Activated CD4-positive, alpha-beta memory T cell treated with anti-CD3 and anti-CD28 coated beads, Interleukin-2, amount 10 ng/mL, durations not matched to agents 7 days and 5 days (primary cell): ENCODE results near the gene TXNRD2. TPM values are rescaled to one million over a fixed set of nuclear protein-coding genes. Genes with fewer than 3 reads are reported as not detected.

Experiments
- CTCF ChIA-PET: fragments of 350-600 bp; sonication (Branson Sonifier 250); formaldehyde crosslinking; loops from one replicate; lab custom pipeline; 2021; ENCODE audit warnings: antibody characterized with exemption, inconsistent platforms; lab: Charles Lee
- POLR2A ChIA-PET: fragments of 350-600 bp; sonication (Branson Sonifier 250); formaldehyde crosslinking; loops from one replicate; lab custom pipeline; 2021; ENCODE audit warnings: antibody characterized with exemption; lab: Charles Lee
- DNase-seq: peaks from one replicate; pipeline ENCODE4 v3.0.0-alpha.2; 2020
- H3K27ac Mint-ChIP-seq: one replicate; pipeline ENCODE4 v1.8.0; 2021; ENCODE audit warnings: mild to moderate bottlenecking, mixed read lengths
- H3K27me3 Mint-ChIP-seq: one replicate; pipeline ENCODE4 v1.8.0; 2021; ENCODE audit warnings: mixed read lengths
- H3K36me3 Mint-ChIP-seq: one replicate; pipeline ENCODE4 v1.8.0; 2021; ENCODE audit warnings: low read depth, mixed read lengths
- H3K4me1 Mint-ChIP-seq: one replicate; pipeline ENCODE4 v1.8.0; 2021; ENCODE audit warnings: mixed read lengths
- H3K4me3 Mint-ChIP-seq: one replicate; pipeline ENCODE4 v1.8.0; 2021; ENCODE audit warnings: mild to moderate bottlenecking, mixed read lengths
- H3K9me3 Mint-ChIP-seq: one replicate; pipeline ENCODE4 v1.8.0; 2021; ENCODE audit warnings: mixed read lengths
- total RNA-seq, 2 experiments: library from RNA; stranded (reverse); gene quantifications; one replicate each; pipeline ENCODE4 v1.2.3, GENCODE V29; 2021

Gene TXNRD2
- total RNA-seq, 2 experiments from 2014 or later = 18.9 to 19.1 TPM

- H3K9me3 Mint-ChIP-seq = no peaks in the 10 kb centered on the region
- ChIA-PET CTCF (no interaction called here), POLR2A (no interaction called here)
- H3K4me1 Mint-ChIP-seq = peaks cover 13% of the 10 kb centered on the region
- DNase-seq = no peak
- H3K36me3 Mint-ChIP-seq = no peaks in the 10 kb centered on the region
- H3K4me3 Mint-ChIP-seq = no peak overlapping the region
- no peaks in the 10 kb centered on the region for H3K27me3 Mint-ChIP-seq
- no peak overlapping the region for H3K27ac Mint-ChIP-seq
Measured at GRCh38 chr22:19859861-19860510, 81.6 kb downstream of the TXNRD2 start.

GRCh38 chr22:19857382-19857781 is 84.2 kb downstream of the TXNRD2 start:
- H3K4me3 Mint-ChIP-seq = no peak overlapping the region
- no peak for DNase-seq
- H3K36me3 Mint-ChIP-seq = peaks cover 7% of the 10 kb centered on the region
- no peaks in the 10 kb centered on the region for H3K27me3 Mint-ChIP-seq
- CTCF ChIA-PET = no interaction called here
- H3K27ac Mint-ChIP-seq = no peak overlapping the region
- POLR2A ChIA-PET = no interaction called here
- peaks cover 31% of the 10 kb centered on the region for H3K4me1 Mint-ChIP-seq
- H3K9me3 Mint-ChIP-seq = no peaks in the 10 kb centered on the region

- peak; percentile 65 for DNase-seq
- H3K27ac Mint-ChIP-seq = peak overlapping the region; percentile 90
- no peaks in the 10 kb centered on the region for H3K9me3 Mint-ChIP-seq
- H3K4me3 Mint-ChIP-seq = peak overlapping the region; percentile 90
- POLR2A ChIA-PET = interaction anchor here (0.6 to 3.2 kb wide), 20 partner anchors 9 to 711 kb away, joined by 3 to 45 read pairs (median 4); partner anchors contain the start of genes CDC45, COMT, ESS2 and GP1BB
- peaks cover 36% of the 10 kb centered on the region for H3K4me1 Mint-ChIP-seq
- H3K36me3 Mint-ChIP-seq = peaks cover 14% of the 10 kb centered on the region
- CTCF ChIA-PET = interaction anchor here (0.9 to 1.9 kb wide), 4 partner anchors 11 to 125 kb away, joined by 3 to 5 read pairs (median 4); no protein-coding TSS in a partner anchor
- H3K27me3 Mint-ChIP-seq = no peaks in the 10 kb centered on the region
Measured at GRCh38 chr22:19855504-19856409, 85.9 kb downstream of the TXNRD2 start.

- POLR2A ChIA-PET = interaction anchor here (0.7 to 3.2 kb wide), 20 partner anchors 8 to 710 kb away, joined by 3 to 45 read pairs (median 4); partner anchors contain the start of genes CDC45, COMT, ESS2 and TXNRD2
- Mint-ChIP-seq H3K4me1 (peaks cover 36% of the 10 kb centered on the region), H3K27me3 (no peaks in the 10 kb centered on the region), H3K36me3 (peaks cover 16% of the 10 kb centered on the region), H3K4me3 (peak within 1 kb of the TSS; percentile 90), H3K9me3 (no peaks in the 10 kb centered on the region), H3K27ac (peak within 1 kb of the TSS; percentile 90)
- peak; percentile 96 for DNase-seq
- CTCF ChIA-PET = interaction anchor here (1.0 to 1.9 kb wide), 2 partner anchors 11 to 125 kb away, joined by 3 to 5 read pairs; no protein-coding TSS in a partner anchor
Measured at GRCh38 chr22:19854778-19855503, 86.7 kb downstream of the TXNRD2 start, which contains the start of the genes GNB1L and RTL10. GNB1L (minus strand) TSS chr22:19854874; CDS start chr22:19821355, 33,519 bp downstream. RTL10 (minus strand) TSS chr22:19854874; CDS start chr22:19852261, 2,613 bp downstream.

- peak; percentile 33 for DNase-seq
- Mint-ChIP-seq H3K27ac (peak overlapping the region; percentile 90), H3K4me3 (peak overlapping the region; percentile 90), H3K4me1 (peaks cover 36% of the 10 kb centered on the region), H3K36me3 (peaks cover 17% of the 10 kb centered on the region), H3K27me3 (no peaks in the 10 kb centered on the region), H3K9me3 (no peaks in the 10 kb centered on the region)
- CTCF ChIA-PET = no interaction called here
- POLR2A ChIA-PET = interaction anchor here (0.8 to 3.2 kb wide), 9 partner anchors 10 to 48 kb away, joined by 3 to 45 read pairs (median 7); no protein-coding TSS in a partner anchor
Measured at GRCh38 chr22:19853879-19854777, 87.5 kb downstream of the TXNRD2 start.

GRCh38 chr22:19853058-19853878 is 88.3 kb downstream of the TXNRD2 start:
- POLR2A ChIA-PET = interaction anchor here (1.1 to 3.2 kb wide), 3 partner anchors 9 to 38 kb away, joined by 5 to 45 read pairs (median 11); no protein-coding TSS in a partner anchor
- peaks cover 17% of the 10 kb centered on the region for H3K36me3 Mint-ChIP-seq

GRCh38 chr22:19852177-19852781 is 89.3 kb downstream of the TXNRD2 start:
- Mint-ChIP-seq H3K4me1 (peaks cover 34% of the 10 kb centered on the region), H3K27ac (no peak overlapping the region), H3K9me3 (no peaks in the 10 kb centered on the region), H3K27me3 (no peaks in the 10 kb centered on the region), H3K4me3 (peak overlapping the region; percentile 90), H3K36me3 (peaks cover 17% of the 10 kb centered on the region)
- DNase-seq = no peak
- POLR2A ChIA-PET = no interaction called here
- CTCF ChIA-PET = no interaction called here

More at GRCh38 chr22:19853058-19853878, 88.3 kb downstream of the TXNRD2 start:
- Mint-ChIP-seq H3K4me1 (peaks cover 36% of the 10 kb centered on the region), H3K27me3 (no peaks in the 10 kb centered on the region), H3K4me3 (peak overlapping the region; percentile 90), H3K27ac (peak overlapping the region; percentile 68), H3K9me3 (no peaks in the 10 kb centered on the region)
- DNase-seq = no peak
- CTCF ChIA-PET = no interaction called here

GRCh38 chr22:19851291-19852176 is 90.1 kb downstream of the TXNRD2 start:
- ChIA-PET CTCF (no interaction called here), POLR2A (no interaction called here)
- Mint-ChIP-seq H3K36me3 (peaks cover 19% of the 10 kb centered on the region), H3K27ac (no peak overlapping the region), H3K9me3 (no peaks in the 10 kb centered on the region), H3K4me1 (peaks cover 28% of the 10 kb centered on the region), H3K27me3 (no peaks in the 10 kb centered on the region), H3K4me3 (peak overlapping the region; percentile 17)
- DNase-seq = no peak

- H3K27ac Mint-ChIP-seq = no peak overlapping the region
- H3K4me3 Mint-ChIP-seq = no peak overlapping the region
- no peaks in the 10 kb centered on the region for H3K27me3 Mint-ChIP-seq
- H3K9me3 Mint-ChIP-seq = no peaks in the 10 kb centered on the region
- no peak for DNase-seq
- ChIA-PET POLR2A (no interaction called here), CTCF (no interaction called here)
- H3K4me1 Mint-ChIP-seq = peaks cover 23% of the 10 kb centered on the region
- peaks cover 19% of the 10 kb centered on the region for H3K36me3 Mint-ChIP-seq
Measured at GRCh38 chr22:19850763-19851109, 90.9 kb downstream of the TXNRD2 start.
